HG02610 (cell line): ENCODE data around the gene GPR55.

ENCODE experiments used
- ATAC-seq: cut with Tn5 transposase; IDR thresholded peaks from one replicate; pipeline ENCODE4 v1.9.1; 2021; ENCODE audit warnings: mild to moderate bottlenecking, moderate library complexity; ENCODE audit not compliant: unreplicated experiment

The GPR55 gene

GRCh38 chr2:230868947-230869913 is 55.8 kb downstream of the GPR55 start:
- no peak for ATAC-seq

GRCh38 chr2:230868161-230868946 is 56.7 kb downstream of the GPR55 start:
- no peak for ATAC-seq

DNA sequence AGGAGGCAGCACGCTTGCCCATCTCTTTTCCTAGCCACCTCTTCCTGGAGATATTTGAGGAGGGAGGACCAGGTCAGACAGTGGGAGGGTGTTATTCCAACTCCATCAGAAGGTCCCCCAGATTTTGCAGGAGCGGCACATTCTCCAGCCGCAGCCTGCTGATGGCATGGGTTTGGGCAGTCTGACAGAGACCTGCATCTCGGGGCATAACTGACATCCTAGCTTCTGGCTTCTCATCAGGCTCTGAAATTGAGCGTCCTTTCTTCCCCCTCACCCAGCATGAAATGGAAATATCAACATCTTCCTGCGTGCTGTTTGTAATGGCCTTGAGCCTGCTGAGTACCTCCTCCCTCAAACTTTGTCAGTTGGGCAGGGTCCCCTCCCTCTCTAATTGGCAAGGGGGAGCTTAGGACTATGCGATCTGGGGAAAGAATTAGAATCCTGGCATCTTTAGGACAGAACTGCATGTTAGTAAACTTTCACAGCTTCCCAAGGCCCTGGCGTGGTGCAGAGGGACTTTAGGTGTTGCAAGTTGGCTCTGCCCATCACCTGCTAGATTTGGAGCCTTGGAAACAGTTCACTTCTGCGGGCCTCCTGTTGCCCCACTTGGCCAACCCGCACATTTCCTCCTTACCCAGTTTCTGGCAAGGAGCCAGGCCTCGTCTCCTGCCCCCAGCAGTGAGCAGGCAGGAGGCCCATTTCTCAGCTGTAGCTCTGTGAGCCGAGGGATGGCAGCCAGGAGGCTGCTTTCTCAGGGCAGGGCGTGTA is 58.1 kb downstream of the GPR55 start:
- ATAC-seq, result no peak

GRCh38 chr2:230865766-230866755 is 59.0 kb downstream of the GPR55 start:
- no peak for ATAC-seq

DNA sequence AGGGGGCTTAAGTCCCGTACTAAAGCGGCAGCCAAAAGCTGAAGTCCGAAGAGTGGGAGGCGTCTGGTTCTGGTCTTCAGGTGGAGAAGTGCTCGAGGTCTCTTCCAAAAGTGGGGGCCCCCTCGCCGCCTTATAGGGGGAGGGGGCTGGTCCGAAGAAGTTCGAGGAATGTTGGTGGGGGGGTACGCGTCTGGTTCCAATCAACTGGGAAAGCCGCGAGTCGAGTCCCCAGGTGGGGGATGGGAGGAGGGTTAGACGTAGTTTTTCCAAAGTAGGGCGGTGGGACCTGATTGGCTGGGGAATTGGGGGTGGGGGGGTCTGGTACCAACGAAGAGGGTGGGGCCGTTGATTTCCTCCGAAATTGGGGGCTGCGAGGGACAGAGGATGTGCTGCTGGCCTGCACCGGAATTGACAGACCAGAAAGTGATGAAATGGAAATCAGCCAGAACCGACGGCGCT is 59.7 kb downstream of the GPR55 start:
- ATAC-seq, result no peak

GRCh38 chr2:230864605-230865306 is 60.3 kb downstream of the GPR55 start, which contains the start of gene ITM2C:
ITM2C (plus strand) TSS chr2:230864942; CDS start chr2:230865026, 84 bp downstream.
- ATAC-seq, result peak; percentile 71

DNA sequence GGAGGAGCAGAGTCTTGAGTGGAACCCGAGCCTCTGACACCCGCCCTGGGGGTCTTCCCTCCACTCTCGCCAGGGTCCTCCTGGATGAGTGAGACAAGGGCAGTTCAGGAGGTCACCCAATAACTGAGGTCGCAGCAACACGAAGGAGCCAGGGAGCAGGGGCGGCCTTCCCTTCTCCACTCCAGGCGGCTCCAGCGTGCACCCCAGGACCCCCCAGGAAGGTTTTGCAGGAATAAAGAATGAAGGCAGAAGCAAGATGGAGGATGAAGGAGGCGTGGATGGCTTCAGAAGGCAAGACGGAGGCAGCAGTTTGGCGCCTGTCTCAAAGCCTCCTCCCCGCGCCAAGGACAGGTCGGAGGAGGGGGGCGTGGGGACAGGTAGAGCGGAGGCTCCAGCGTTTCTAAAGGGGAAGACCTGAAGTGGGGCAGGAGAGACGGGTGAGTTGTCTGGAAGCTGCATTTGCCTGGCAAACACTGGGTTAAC is 60.9 kb downstream of the GPR55 start:
- no peak for ATAC-seq

- ATAC-seq, result no peak
Measured at GRCh38 chr2:230863442-230864121, 61.5 kb downstream of the GPR55 start.

DNA sequence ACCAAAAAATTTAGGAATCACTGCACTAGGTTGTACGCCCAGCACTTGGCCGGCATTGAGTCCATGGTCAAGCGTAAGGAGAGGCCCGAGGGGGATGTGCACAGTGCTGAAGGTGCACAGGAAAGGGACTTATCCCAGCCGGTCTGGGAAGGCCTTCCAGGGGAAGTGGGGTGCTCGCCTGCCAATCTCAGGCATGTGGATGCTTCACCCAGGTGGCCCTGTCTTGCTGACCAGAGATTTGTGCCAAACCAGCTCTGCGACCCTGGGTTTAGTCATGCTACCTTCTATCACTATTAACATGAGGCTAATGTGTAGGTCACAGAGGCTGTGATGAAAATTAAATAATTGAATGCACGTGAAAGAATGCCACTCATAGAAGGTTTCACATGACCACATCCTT is 62.0 kb downstream of the GPR55 start:
- ATAC-seq, result no peak

GRCh38 chr2:230862292-230862691 is 62.8 kb downstream of the GPR55 start:
- ATAC-seq, result no peak

DNA sequence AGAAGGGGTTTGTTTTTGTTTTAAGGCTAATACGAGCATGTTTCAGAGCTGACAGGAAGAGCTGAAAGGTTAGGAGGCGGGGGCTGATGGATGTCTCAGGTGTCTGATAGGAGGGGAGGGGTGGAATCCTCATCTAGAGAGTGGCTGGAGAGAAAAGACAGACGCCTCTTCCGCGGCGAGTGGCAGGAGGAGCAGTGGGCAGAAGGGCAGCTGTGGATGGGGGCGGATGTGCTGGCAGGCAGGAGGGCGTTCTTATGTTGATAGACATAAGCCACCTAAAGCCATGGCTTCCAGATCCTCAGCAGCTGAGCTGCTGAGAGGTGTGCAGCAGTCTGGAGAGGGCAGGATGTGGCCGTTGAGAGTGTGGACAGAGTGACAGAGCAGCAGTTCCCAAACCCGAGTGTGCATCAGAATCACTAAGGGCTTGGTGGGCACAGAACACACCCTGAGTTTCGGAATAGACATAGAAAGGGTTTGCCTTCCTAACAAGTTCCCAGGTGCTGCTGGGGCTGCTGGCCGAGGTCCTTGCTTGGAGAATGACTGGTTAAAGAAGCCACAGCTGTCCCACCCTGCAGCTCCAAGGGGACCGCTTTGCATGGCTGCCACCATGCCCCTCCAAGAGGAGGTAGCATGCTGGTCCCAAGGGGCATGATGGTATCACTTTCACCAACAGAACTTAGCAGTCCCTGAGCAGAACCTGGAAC is 63.3 kb downstream of the GPR55 start:
- no peak for ATAC-seq
